ENCODE data around the gene ZFAND3. TPM values are rescaled to one million over a fixed set of nuclear protein-coding genes. Genes with fewer than 3 reads are reported as not detected.

The ZFAND3 gene
- polyA plus RNA-seq, 2 of the 4 experiments (the other 2 are of a cell fraction): 12.0 to 50.0 TPM

DNA sequence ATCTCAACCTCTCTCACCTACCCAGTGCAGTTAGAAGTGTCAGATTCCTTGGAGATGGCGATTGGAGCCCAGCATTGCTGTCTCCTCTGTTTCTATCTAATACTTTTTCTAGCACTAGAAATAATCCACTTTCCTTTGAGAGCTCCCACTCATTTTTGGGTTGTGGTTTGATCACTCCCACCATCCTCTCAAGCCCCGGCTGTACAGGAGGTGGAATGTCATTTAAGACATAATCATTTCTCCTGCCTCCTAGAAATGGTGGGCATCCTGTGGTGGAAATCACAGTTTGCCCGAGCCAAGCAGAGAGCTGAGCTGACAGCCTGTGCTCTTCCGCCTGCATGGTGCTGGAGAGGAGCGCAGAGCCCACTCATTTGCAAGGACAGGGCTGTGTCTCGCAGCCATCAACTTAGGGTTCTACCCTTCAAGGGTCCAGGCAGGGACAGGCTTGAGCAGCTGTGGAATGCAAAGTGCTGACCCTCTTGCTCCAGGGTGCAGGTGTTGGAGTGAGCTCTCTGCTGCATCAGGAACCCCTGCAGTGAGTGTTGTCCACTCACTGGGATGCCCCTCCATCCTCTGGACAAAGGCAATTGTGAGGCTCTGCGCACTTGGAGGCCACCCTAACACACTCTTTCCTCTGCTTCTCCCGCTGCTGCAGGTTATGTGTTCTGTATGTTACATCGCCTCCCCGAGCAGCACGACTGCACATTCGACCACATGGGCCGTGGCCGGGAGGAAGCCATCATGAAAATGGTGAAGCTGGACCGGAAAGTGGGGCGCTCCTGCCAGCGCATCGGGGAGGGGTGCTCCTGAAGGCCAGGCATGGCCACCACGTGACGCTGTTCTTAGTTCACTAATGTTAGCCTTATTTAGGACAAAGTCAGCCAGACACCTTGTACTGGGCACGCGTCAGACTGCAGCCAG lies 332.3 kb downstream of the ZFAND3 start:
- POLR2A ChIA-PET: no interaction called here
- FAIRE-seq: no peak
- no peak overlapping the region for H3K27ac ChIP-seq

DNA sequence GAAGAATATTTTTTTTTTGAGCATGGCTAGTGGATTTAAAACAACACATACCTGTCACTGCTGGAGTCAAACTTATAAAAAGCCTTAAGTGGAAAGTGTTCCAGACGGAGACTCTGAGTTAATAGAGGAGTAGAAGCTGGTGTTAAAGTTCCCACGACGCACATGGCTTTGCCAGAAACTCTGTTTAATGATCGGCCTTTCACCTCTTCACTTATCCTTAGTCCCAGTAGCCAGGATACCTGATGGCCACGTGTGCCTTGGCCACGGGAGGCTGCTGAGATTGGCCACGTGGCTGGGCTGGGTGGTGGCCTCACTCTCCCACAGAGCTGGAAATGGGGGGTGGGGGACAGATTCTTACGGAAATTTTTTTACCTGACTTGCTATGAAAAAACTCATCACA lies 333.1 kb downstream of the ZFAND3 start:
- WGBS (ENCODE audit: missing lambda C conversion rate): 86% methylated on average over 8 of the region's 8 CpGs
- ATAC-seq (no peak), FAIRE-seq (no peak), DNase-seq (ENCODE audit: low read depth in 1 of 2, low spot score in 1 of 2) (no peak)
- ChIA-PET POLR2A (no interaction called here), CTCF (interaction anchor here (0.6 kb wide), 1 partner anchor 595 kb away, joined by 3 read pairs; no protein-coding TSS in a partner anchor)
- H3K4me3 ChIP-seq: no peak overlapping the region
- H3K4me1 ChIP-seq: peaks cover 15% of the 10 kb centered on the region
- no peaks in the 10 kb centered on the region for H3K9me3 ChIP-seq
- TF ChIP-seq PHF8 (IDR thresholded peaks at IDR 0.05; ENCODE audit: borderline replicate concordance, low read depth): no peak
- H3K27ac ChIP-seq: no peak overlapping the region
- H3K4me2 ChIP-seq: no peak overlapping the region

More for the DNA sequence above, 332.3 kb downstream of the ZFAND3 start:
- WGBS (ENCODE audit: missing lambda C conversion rate): 92% methylated on average over 19 of the region's 22 CpGs
- Histone ChIP-seq H3K4me3 (no peak overlapping the region), H3K4me1 (peaks cover 15% of the 10 kb centered on the region), H3K9me3 (no peaks in the 10 kb centered on the region), H3K4me2 (no peak overlapping the region)
- CTCF ChIA-PET: interaction anchor here (0.6 kb wide), 1 partner anchor 594 kb away, joined by 3 read pairs; no protein-coding TSS in a partner anchor
- DNase-seq (ENCODE audit: low read depth in 1 of 2, low spot score in 1 of 2) (no peak), ATAC-seq (no peak)
- TF ChIP-seq MAZ (IDR thresholded peaks at IDR 0.05; ENCODE audit: borderline replicate concordance, low read depth, low read length): no peak
- TF ChIP-seq HOXB5 (CRISPR knock-in tag; IDR thresholded peaks at IDR 0.05): no peak
- TF ChIP-seq HOXB13 (CRISPR knock-in tag; IDR thresholded peaks at IDR 0.05; ENCODE audit: low read depth): no peak
- TF ChIP-seq CBX2 (IDR thresholded peaks at IDR 0.05; ENCODE audit: borderline replicate concordance, low read depth): no peak

GRCh38 chr6:38153076-38153797 lies 333.7 kb downstream of the ZFAND3 start:
- no peak for ATAC-seq
- Histone ChIP-seq H3K4me3 (no peak overlapping the region), H3K9me3 (no peaks in the 10 kb centered on the region), H3K27ac (no peak overlapping the region), H3K4me1 (peaks cover 15% of the 10 kb centered on the region), H3K4me2 (no peak overlapping the region)
- CTCF ChIA-PET: no interaction called here
- no peak for FAIRE-seq
- 96% methylated on average over 16 of the region's 23 CpGs for WGBS (ENCODE audit: missing lambda C conversion rate)
- DNase-seq (ENCODE audit: low read depth in 1 of 2, low spot score in 1 of 2): no peak
- TF ChIP-seq HOXB13 (CRISPR knock-in tag; IDR thresholded peaks at IDR 0.05; ENCODE audit: low read depth) (no peak), MYC (IDR thresholded peaks at IDR 0.05; ENCODE audit: borderline replicate concordance, low read length) (no peak), RNF2 (IDR thresholded peaks at IDR 0.05; ENCODE audit: borderline replicate concordance, low read depth) (no peak)
- POLR2A ChIA-PET: no interaction called here

GRCh38 chr6:38153798-38154345 lies 334.3 kb downstream of the ZFAND3 start:
- no peaks in the 10 kb centered on the region for H3K9me3 ChIP-seq
- H3K27ac ChIP-seq: no peak overlapping the region
- FAIRE-seq (no peak), DNase-seq (ENCODE audit: low read depth in 1 of 2, low spot score in 1 of 2) (no peak), ATAC-seq (no peak)
- no peak overlapping the region for H3K4me3 ChIP-seq
- ChIA-PET CTCF (no interaction called here), POLR2A (no interaction called here)
- 98% methylated on average over 6 of the region's 16 CpGs for WGBS (ENCODE audit: missing lambda C conversion rate)
- H3K4me1 ChIP-seq: peaks cover 15% of the 10 kb centered on the region
- TF ChIP-seq CBX2 (IDR thresholded peaks at IDR 0.05; ENCODE audit: borderline replicate concordance, low read depth) (no peak), CHD2 (IDR thresholded peaks at IDR 0.05; ENCODE audit: low read length, partially characterized antibody) (no peak), ZFP36 (IDR thresholded peaks at IDR 0.05; ENCODE audit: borderline replicate concordance, partially characterized antibody) (no peak), CEBPB (IDR thresholded peaks at IDR 0.05) (no peak), POLR2A (IDR thresholded peaks at IDR 0.05; ENCODE audit: low read length) (no peak)
- TF ChIP-seq, protein P1, sequence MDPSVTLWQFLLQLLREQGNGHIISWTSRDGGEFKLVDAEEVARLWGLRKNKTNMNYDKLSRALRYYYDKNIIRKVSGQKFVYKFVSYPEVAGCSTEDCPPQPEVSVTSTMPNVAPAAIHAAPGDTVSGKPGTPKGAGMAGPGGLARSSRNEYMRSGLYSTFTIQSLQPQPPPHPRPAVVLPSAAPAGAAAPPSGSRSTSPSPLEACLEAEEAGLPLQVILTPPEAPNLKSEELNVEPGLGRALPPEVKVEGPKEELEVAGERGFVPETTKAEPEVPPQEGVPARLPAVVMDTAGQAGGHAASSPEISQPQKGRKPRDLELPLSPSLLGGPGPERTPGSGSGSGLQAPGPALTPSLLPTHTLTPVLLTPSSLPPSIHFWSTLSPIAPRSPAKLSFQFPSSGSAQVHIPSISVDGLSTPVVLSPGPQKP (IDR thresholded peaks at IDR 0.05; ENCODE audit: low read depth, low read length): no peak
- H3K4me2 ChIP-seq: no peak overlapping the region

Data from A549 (cell line).